Calu3 (cell line): ENCODE data around the gene RXRB. TPM values are rescaled to one million over a fixed set of nuclear protein-coding genes. Genes with fewer than 3 reads are reported as not detected.

Experiments used
- BruUV-seq: library from RNA; stranded (reverse); fragments of 400-500 nt; replicated peaks from 2 replicates; lab custom pipeline; 2021; lab: Mats Ljungman, UMichigan
- CTCF ChIA-PET: fragments of 300-600 bp; sonication (Branson Sonifier 250); formaldehyde crosslinking; loops from one replicate; lab custom pipeline; 2022; ENCODE audit warnings: antibody characterized with exemption; lab: Charles Lee
- DNase-seq: peaks from one replicate; pipeline ENCODE4 v3.0.0; 2022
- H3K27ac Mint-ChIP-seq: one replicate; pipeline ENCODE4 v1.8.0; 2022; ENCODE audit warnings: mixed read lengths; ENCODE audit not compliant: unreplicated experiment
- H3K27me3 Mint-ChIP-seq: one replicate; pipeline ENCODE4 v1.8.0; 2022; ENCODE audit warnings: mixed read lengths; ENCODE audit not compliant: unreplicated experiment
- H3K36me3 Mint-ChIP-seq: one replicate; pipeline ENCODE4 v1.8.0; 2022; ENCODE audit warnings: mild to moderate bottlenecking, moderate library complexity, mixed read lengths; ENCODE audit not compliant: insufficient read depth, unreplicated experiment
- H3K4me1 Mint-ChIP-seq: one replicate; pipeline ENCODE4 v1.8.0; 2022; ENCODE audit warnings: mild to moderate bottlenecking, low read depth, mixed read lengths; ENCODE audit not compliant: unreplicated experiment
- H3K4me3 Mint-ChIP-seq: one replicate; pipeline ENCODE4 v1.8.0; 2022; ENCODE audit warnings: mild to moderate bottlenecking, low read depth, moderate library complexity, mixed read lengths; ENCODE audit not compliant: unreplicated experiment
- H3K9me3 Mint-ChIP-seq: one replicate; pipeline ENCODE4 v1.8.0; 2022; ENCODE audit warnings: low read depth, mixed read lengths; ENCODE audit not compliant: unreplicated experiment
- intact Hi-C: fragments of 100-400 bp; cut with micrococcal nuclease; formaldehyde crosslinking; loops from one replicate; pipeline ENCODE4 v1.10.0; 2022; ENCODE audit not compliant: unreplicated experiment
- total RNA-seq: library from RNA; stranded (reverse); gene quantifications from 2 replicates; pipeline ENCODE4 v1.2.3, GENCODE V29; 2022
- TF ChIP-seq, protein P1 (sequence below): fragments of 200-600 bp; IDR thresholded peaks from one replicate; pipeline ENCODE4 v1.8.0; 2022; ENCODE audit warnings: antibody characterized with exemption; ENCODE audit not compliant: unreplicated experiment

Gene RXRB
- total RNA-seq, 1 experiment from 2014 or later, result 78.3 TPM

DNA sequence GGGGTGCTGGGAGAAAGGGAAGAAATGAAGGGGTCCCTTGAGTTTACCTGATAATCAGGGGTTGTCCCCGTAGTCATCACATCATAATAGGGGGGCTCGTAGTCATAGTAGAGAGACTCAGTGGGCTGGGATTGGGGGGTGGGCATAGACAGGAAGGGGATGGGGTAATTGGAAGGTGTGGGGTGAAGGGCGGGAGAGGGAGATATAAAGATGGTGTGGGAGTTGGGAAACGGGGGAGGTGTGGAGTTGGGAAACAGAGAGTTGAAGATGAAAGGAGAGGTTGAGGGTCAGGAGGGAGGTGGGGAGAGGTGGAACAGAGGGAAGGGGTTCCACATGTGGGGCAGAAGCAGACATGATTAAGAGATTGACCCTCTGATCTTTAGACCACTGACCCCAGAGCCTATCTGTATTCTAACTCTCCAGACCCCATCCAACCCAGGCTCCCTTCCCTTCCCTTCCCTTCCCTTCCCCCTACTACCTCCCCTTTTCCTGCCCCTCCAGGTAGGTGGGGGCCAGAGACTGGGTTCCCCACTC is 14.7 kb downstream of the RXRB start:
- no peaks in the 10 kb centered on the region for H3K4me1 Mint-ChIP-seq
- TF ChIP-seq, protein P1, sequence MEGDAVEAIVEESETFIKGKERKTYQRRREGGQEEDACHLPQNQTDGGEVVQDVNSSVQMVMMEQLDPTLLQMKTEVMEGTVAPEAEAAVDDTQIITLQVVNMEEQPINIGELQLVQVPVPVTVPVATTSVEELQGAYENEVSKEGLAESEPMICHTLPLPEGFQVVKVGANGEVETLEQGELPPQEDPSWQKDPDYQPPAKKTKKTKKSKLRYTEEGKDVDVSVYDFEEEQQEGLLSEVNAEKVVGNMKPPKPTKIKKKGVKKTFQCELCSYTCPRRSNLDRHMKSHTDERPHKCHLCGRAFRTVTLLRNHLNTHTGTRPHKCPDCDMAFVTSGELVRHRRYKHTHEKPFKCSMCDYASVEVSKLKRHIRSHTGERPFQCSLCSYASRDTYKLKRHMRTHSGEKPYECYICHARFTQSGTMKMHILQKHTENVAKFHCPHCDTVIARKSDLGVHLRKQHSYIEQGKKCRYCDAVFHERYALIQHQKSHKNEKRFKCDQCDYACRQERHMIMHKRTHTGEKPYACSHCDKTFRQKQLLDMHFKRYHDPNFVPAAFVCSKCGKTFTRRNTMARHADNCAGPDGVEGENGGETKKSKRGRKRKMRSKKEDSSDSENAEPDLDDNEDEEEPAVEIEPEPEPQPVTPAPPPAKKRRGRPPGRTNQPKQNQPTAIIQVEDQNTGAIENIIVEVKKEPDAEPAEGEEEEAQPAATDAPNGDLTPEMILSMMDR, result no peak
- no TSS peak for BruUV-seq
- DNase-seq, result no peak
- H3K27me3 Mint-ChIP-seq, result peaks cover 78% of the 10 kb centered on the region
- H3K27ac Mint-ChIP-seq, result no peak overlapping the region
- H3K36me3 Mint-ChIP-seq, result no peaks in the 10 kb centered on the region
- intact Hi-C loops, result no loop called here
- H3K9me3 Mint-ChIP-seq, result peaks cover 7% of the 10 kb centered on the region
- no peak overlapping the region for H3K4me3 Mint-ChIP-seq
- CTCF ChIA-PET, result interaction anchor here (0.6 to 0.7 kb wide), 2 partner anchors 37 to 58 kb away, joined by 3 to 4 read pairs; no protein-coding TSS in a partner anchor

DNA sequence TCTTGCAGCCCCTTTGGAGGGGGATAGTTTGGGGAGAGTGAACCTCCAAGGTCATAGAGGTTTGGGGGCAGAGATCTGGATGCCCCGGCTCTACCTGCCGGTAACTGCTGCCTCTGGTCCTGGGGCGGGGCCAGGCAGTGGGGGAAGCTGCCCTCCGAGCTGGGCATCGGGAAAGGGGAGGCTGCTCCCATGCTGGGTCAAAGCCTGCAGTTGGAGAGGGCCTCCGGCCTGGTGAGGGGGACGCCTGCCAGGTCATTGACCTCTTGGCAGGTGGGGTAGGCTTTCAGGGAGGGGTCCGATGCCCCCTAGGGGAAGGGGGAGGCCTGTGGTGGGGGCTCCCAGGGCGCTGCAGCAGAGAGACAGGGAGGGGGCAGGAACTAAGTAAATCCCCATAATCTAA is 15.3 kb downstream of the RXRB start:
- Mint-ChIP-seq H3K9me3 (peaks cover 7% of the 10 kb centered on the region), H3K4me3 (no peak overlapping the region), H3K27ac (no peak overlapping the region), H3K27me3 (peaks cover 78% of the 10 kb centered on the region), H3K36me3 (no peaks in the 10 kb centered on the region), H3K4me1 (no peaks in the 10 kb centered on the region)
- CTCF ChIA-PET, result no interaction called here
- no TSS peak for BruUV-seq
- TF ChIP-seq, protein P1, result no peak
- no peak for DNase-seq
- intact Hi-C loops, result no loop called here

DNA sequence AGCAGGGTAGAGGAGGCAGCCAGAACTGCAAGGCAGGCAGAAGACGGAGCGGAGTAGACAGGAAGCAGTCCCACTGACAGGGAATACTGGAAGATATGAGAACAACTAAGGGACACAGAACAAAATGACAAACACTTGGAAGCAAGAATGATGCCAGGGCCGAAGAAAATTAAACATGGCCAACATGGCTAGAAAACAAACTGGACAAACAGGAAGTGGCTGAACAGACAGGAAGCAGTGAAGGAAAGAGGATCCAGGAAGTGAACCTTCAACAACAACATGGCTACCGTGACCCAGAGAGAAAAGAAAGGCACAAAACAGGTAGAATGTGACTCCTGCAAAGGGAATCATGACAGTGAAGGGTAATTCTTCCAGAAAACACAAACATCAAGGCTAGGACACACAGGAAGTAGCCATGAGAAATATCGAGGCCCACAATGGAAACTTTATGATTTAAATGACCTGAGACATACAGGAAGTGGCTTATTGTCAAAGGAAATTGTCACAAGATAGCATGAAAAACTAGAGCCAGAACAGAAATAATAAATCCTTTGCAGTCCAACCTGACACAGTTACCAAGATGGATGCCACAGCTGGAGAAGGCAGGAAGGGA is 17.3 kb downstream of the RXRB start:
- BruUV-seq, result no TSS peak
- Mint-ChIP-seq H3K4me3 (no peak overlapping the region), H3K27ac (no peak overlapping the region), H3K9me3 (peaks cover 7% of the 10 kb centered on the region), H3K36me3 (no peaks in the 10 kb centered on the region), H3K4me1 (no peaks in the 10 kb centered on the region), H3K27me3 (peaks cover 78% of the 10 kb centered on the region)
- CTCF ChIA-PET, result no interaction called here
- DNase-seq, result no peak
- intact Hi-C loops, result no loop called here
- TF ChIP-seq, protein P1, result no peak

DNA sequence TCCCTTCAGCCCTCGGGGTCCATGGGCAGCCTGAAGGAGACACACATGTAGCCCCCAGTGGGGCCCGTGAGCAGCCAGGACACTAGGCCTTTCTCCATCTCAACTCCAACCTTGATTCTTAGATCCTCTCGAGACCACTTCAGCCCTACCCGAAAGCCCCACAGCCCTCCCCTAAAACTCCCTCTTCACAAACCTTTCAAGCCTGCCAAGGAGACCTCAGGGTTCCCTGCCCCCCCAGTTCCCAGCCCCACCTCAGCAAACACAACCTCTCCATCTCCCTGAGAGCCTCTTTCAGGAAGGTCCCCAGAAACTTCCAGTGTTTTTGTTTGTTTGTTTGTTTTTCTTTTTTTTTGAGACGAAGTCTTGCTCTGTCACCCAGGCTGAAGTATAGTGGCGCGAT is 19.3 kb downstream of the RXRB start:
- BruUV-seq, result no TSS peak
- TF ChIP-seq, protein P1, result no peak
- intact Hi-C loops, result no loop called here
- no peak overlapping the region for H3K27ac Mint-ChIP-seq
- no peaks in the 10 kb centered on the region for H3K4me1 Mint-ChIP-seq
- CTCF ChIA-PET, result no interaction called here
- peaks cover 7% of the 10 kb centered on the region for H3K9me3 Mint-ChIP-seq
- no peak for DNase-seq
- no peaks in the 10 kb centered on the region for H3K36me3 Mint-ChIP-seq
- H3K27me3 Mint-ChIP-seq, result peaks cover 78% of the 10 kb centered on the region
- no peak overlapping the region for H3K4me3 Mint-ChIP-seq
